Peyer's patch (tissue), 4 donors: ENCODE data around the gene SAP30. TPM values are rescaled to one million over a fixed set of nuclear protein-coding genes. Genes with fewer than 3 reads are reported as not detected.

Experiments used
- DNase-seq, 3 donors: peaks; one replicate each; pipeline ENCODE4 v3.0.0-alpha.2; 2017 to 2019
- H3K27ac ChIP-seq, 4 donors: fragments of 200-600 bp; sonication (generic); one replicate each; pipeline ENCODE4 v1.5.1; 2016 to 2019
- H3K27me3 ChIP-seq, 2 donors: fragments of 200-600 bp; sonication (generic); one replicate each; pipeline ENCODE4 v1.5.1; 2019
- H3K36me3 ChIP-seq, 3 donors: fragments of 200-600 bp; sonication (generic); one replicate each; pipeline ENCODE4 v1.5.1; 2016 to 2019
- H3K4me1 ChIP-seq, 4 donors: fragments of 200-600 bp; sonication (generic); one replicate each; pipeline ENCODE4 v1.5.1; 2016 to 2019
- H3K4me3 ChIP-seq, 4 donors: fragments of 200-600 bp; sonication (generic); 1 replicate in 3 of 4; 2 replicates in 1 of 4; pipeline ENCODE4 v1.5.1; 2016 to 2019; ENCODE audit warnings: mild to moderate bottlenecking in 1 of 4
- H3K9me3 ChIP-seq, 4 donors: fragments of 200-600 bp; sonication (generic); one replicate each; pipeline ENCODE4 v1.5.1; 2016 to 2019; ENCODE audit warnings: mild to moderate bottlenecking in 1 of 4
- POLR2A ChIP-seq, 2 donors: fragments of 450-650 bp; IDR thresholded peaks; one replicate each; pipeline ENCODE4 v1.5.1; 2017; ENCODE audit warnings: antibody characterized with exemption in 2 of 2, mild to moderate bottlenecking in 2 of 2, moderate library complexity in 2 of 2
- total RNA-seq, 4 donors: library from RNA; depleted of rRNA; stranded (reverse); fragments of >200 nt; gene quantifications; one replicate each; pipeline ENCODE4 v1.1.0, GENCODE V29; 2016
- TF ChIP-seq, protein P1 (sequence below), 6 experiments: fragments of 450-650 bp in 4 of 6; fragments of 200-600 bp in 2 of 6; sonication (generic) in 1 of 6; IDR thresholded peaks; one replicate each; pipeline ENCODE4 v1.5.1; 2017 to 2019; ENCODE audit warnings: antibody characterized with exemption in 6 of 6, mild to moderate bottlenecking in 3 of 6, moderate library complexity in 1 of 6

The SAP30 gene
- total RNA-seq, 4 donors from 2014 or later, result 8.1 to 18.4 (median 16.0) TPM

DNA sequence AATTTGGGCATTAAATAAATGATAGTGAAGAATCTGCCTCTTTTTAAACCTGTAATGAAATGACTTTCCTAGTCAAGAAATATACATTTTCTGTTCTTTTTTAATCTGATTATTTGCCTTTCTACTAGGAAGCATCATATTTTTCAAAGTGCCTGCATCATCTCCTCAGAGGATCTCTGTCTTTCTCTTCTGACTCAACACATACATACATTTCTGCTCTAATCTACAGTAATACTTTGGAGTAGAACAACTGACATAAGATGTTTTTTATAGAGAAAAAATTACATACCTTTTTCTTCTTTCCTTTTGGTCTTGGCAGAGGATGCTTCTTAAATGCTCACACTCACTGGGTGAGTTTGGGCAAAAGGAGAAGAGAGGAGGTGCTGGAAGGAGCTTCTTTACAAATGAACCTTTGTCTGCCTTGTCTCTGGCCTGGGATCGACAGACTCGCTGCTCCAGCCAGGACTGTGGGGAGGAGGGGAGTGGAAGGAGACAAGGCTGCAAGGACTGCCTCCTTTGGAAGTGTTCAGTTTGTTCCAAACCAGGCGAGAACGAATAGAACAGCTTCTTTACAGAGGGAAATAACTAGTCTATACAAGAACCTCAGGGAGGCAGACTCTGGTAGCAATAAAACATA is 28.1 kb downstream of the SAP30 start, which contains the start of gene SCRG1:
TSS of gene SCRG1 (minus strand) at position 338 of the 637 bp plus-strand sequence. CDS start 7,702 bp downstream, outside the sequence.
- Histone ChIP-seq H3K27ac (no peak within 1 kb of the TSS), H3K36me3 (no peaks in the 10 kb centered on the region), H3K4me1 (no peaks in the 10 kb centered on the region), H3K27me3 (no peaks in the 10 kb centered on the region), H3K4me3 (no peak within 1 kb of the TSS), H3K9me3 (no peaks in the 10 kb centered on the region)
- DNase-seq, result no peak
- TF ChIP-seq POLR2A (IDR thresholded peaks at IDR 0.05), result no peak
- TF ChIP-seq, protein P1, sequence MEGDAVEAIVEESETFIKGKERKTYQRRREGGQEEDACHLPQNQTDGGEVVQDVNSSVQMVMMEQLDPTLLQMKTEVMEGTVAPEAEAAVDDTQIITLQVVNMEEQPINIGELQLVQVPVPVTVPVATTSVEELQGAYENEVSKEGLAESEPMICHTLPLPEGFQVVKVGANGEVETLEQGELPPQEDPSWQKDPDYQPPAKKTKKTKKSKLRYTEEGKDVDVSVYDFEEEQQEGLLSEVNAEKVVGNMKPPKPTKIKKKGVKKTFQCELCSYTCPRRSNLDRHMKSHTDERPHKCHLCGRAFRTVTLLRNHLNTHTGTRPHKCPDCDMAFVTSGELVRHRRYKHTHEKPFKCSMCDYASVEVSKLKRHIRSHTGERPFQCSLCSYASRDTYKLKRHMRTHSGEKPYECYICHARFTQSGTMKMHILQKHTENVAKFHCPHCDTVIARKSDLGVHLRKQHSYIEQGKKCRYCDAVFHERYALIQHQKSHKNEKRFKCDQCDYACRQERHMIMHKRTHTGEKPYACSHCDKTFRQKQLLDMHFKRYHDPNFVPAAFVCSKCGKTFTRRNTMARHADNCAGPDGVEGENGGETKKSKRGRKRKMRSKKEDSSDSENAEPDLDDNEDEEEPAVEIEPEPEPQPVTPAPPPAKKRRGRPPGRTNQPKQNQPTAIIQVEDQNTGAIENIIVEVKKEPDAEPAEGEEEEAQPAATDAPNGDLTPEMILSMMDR (IDR thresholded peaks at IDR 0.05), result no peak

DNA sequence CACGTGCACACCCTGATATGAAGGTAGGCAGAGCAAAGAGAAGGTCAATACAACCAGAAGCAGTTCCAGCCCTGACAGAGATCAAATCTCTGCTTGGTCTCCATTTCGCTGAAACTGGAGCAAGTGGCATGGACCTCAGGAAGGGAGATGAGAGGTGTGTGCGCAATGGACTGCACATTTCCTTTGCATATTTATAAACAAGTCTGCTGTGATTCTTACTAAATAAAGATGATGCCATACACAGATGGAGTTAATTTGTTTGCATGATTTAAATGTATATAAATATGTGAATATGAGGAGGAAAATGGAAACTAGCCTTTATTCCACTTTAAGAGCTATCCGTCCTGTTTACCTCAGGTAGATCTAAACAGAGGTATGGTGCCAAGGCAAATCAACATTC is 30.3 kb downstream of the SAP30 start:
- no peaks in the 10 kb centered on the region for H3K36me3 ChIP-seq
- no peak overlapping the region for H3K4me3 ChIP-seq
- no peaks in the 10 kb centered on the region for H3K9me3 ChIP-seq
- no peaks in the 10 kb centered on the region for H3K4me1 ChIP-seq
- DNase-seq, result no peak
- TF ChIP-seq POLR2A (IDR thresholded peaks at IDR 0.05), result no peak
- TF ChIP-seq, protein P1 (IDR thresholded peaks at IDR 0.05), result no peak
- no peaks in the 10 kb centered on the region for H3K27me3 ChIP-seq
- no peak overlapping the region for H3K27ac ChIP-seq

DNA sequence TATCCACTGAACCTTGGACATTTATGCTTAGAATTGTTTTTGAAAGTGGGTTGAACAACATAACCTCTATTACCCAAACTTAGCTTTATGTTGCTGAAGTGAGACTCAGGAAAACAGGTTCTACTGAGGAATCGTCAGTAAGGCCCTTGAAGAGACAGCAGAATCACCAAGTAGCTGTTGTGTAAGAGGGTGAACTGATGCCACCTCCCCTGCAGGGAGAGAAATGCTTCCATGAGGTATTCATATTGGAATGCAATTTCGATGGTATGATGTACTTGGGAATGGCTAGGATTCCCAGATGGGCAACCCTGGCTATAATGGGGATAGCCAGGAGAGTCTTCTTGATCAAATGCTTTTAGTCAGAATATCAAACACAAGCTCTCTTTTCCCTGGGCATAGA is 32.3 kb downstream of the SAP30 start:
- Histone ChIP-seq H3K36me3 (no peaks in the 10 kb centered on the region), H3K27ac (no peak overlapping the region)

DNA sequence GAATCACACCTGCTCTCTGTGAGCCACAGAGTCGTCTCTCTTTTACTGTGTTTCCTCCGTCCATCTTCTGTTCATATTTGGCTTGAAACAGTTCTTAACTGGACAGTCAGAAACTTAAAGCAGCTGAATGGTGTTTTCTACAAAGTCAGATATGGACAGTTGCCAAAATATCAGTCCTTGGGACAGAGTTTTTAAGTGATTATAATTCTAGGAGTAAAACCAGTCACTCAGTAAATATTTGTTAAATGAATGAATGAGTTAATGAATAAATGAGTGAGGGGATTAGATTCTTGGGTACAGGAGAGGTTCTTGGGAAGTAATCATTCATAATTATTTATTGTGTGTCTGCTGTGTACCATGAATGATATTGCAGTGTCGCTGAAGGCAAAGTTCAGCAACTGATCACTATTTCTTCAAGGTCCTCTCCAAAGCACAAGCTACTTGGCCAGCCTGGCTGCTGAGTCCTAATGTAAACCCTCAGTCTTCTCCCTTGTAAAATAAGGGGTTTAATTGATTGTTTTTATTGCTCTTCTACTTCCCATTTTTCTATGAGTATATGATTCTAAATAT is 33.6 kb downstream of the SAP30 start:
- Histone ChIP-seq H3K27me3 (no peaks in the 10 kb centered on the region), H3K4me1 (no peaks in the 10 kb centered on the region), H3K4me3 (no peak overlapping the region), H3K36me3 (no peaks in the 10 kb centered on the region), H3K27ac (no peak overlapping the region), H3K9me3 (no peaks in the 10 kb centered on the region)
- no peak for DNase-seq
- TF ChIP-seq, protein P1 (IDR thresholded peaks at IDR 0.05), result no peak
- no peak for TF ChIP-seq POLR2A (IDR thresholded peaks at IDR 0.05)

More for the DNA sequence above, 32.3 kb downstream of the SAP30 start:
- DNase-seq, result no peak
- TF ChIP-seq, protein P1 (IDR thresholded peaks at IDR 0.05), result no peak
- no peak for TF ChIP-seq POLR2A (IDR thresholded peaks at IDR 0.05)
- Histone ChIP-seq H3K4me3 (no peak overlapping the region), H3K4me1 (no peaks in the 10 kb centered on the region), H3K9me3 (no peaks in the 10 kb centered on the region), H3K27me3 (no peaks in the 10 kb centered on the region)

DNA sequence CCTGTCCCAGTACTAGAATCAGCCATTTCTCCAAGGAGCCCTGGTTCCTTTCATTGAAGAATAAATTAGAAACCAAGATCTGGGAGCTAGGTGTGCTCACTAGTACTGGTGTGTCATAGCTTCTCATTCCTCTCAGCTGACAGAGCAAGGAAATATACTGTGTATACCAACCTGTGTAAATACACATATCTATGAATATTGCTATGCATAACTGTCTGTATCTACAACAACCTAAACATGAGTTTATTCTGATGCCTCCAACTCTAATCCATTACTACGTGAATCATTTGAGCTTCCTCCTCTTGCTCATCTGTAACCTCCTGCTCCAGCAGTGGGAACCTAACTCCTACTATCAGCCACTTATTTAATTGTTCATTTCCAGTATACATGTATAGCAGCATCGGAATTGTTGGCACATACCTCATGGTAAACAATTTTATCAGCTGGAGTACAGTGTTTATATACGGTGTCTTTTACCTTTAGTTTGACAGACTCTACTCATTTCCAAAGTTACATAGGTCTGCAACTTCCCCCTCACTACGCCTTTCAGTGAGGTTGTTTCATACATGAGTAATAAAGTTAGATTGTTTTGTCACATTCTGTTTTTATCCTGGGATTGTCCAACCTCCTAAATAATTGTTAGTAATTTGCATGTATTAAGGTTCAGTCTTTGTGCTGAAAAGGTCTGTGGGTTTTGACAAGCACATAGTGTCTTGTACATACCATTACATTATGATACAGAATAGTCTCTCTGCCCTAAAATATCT is 35.3 kb downstream of the SAP30 start:
- no peaks in the 10 kb centered on the region for H3K27me3 ChIP-seq
- no peak overlapping the region for H3K4me3 ChIP-seq
- no peak for TF ChIP-seq POLR2A (IDR thresholded peaks at IDR 0.05)
- TF ChIP-seq, protein P1 (IDR thresholded peaks at IDR 0.05), result no peak
- H3K9me3 ChIP-seq, result no peaks in the 10 kb centered on the region
- no peaks in the 10 kb centered on the region for H3K36me3 ChIP-seq
- H3K4me1 ChIP-seq, result no peaks in the 10 kb centered on the region
- DNase-seq, result no peak
- no peak overlapping the region for H3K27ac ChIP-seq
